Nephron (organoid): ENCODE data around the gene ADPRM.

Source experiments
- H3K27ac Mint-ChIP-seq, 3 experiments: 2 replicates each; pipeline ENCODE4 v1.8.0; 2020; ENCODE audit warnings: mixed read lengths in 3 of 3, mild to moderate bottlenecking in 2 of 3, moderate library complexity in 1 of 3
- H3K27me3 Mint-ChIP-seq: 2 replicates; pipeline ENCODE4 v1.8.0; 2021; ENCODE audit warnings: low read depth, mild to moderate bottlenecking, moderate library complexity, mixed read lengths
- H3K36me3 Mint-ChIP-seq: 2 replicates; pipeline ENCODE4 v1.8.0; 2020; ENCODE audit warnings: low read depth, mixed read lengths
- H3K4me1 Mint-ChIP-seq: 2 replicates; pipeline ENCODE4 v1.8.0; 2020; ENCODE audit warnings: mixed read lengths
- H3K4me3 Mint-ChIP-seq, 3 experiments: 2 replicates each; pipeline ENCODE4 v1.8.0; 2020; ENCODE audit warnings: mild to moderate bottlenecking in 3 of 3, mixed read lengths in 3 of 3, moderate library complexity in 2 of 3
- H3K9me3 Mint-ChIP-seq: 2 replicates; pipeline ENCODE4 v1.8.0; 2020; ENCODE audit warnings: mixed read lengths
- CTCF ChIP-seq, 3 experiments: fragments of 200-600 bp; sonication (generic); IDR thresholded peaks; one replicate each; pipeline ENCODE4 v1.5.0; 2021; ENCODE audit warnings: antibody characterized with exemption in 3 of 3; ENCODE audit not compliant: unreplicated experiment in 3 of 3

The ADPRM gene

GRCh38 chr17:10757647-10758046, 60.3 kb downstream of the ADPRM start:
- peaks cover 31% of the 10 kb centered on the region for H3K27me3 Mint-ChIP-seq
- no peaks in the 10 kb centered on the region for H3K36me3 Mint-ChIP-seq
- no peak overlapping the region for H3K27ac Mint-ChIP-seq
- no peaks in the 10 kb centered on the region for H3K9me3 Mint-ChIP-seq
- H3K4me1 Mint-ChIP-seq, result peaks cover 28% of the 10 kb centered on the region
- no peak overlapping the region for H3K4me3 Mint-ChIP-seq
- no peak for TF ChIP-seq CTCF (IDR thresholded peaks at IDR 0.05; ENCODE audit: unreplicated experiment in 3 of 3)

- Mint-ChIP-seq H3K4me3 (no peak overlapping the region), H3K4me1 (peaks cover 28% of the 10 kb centered on the region)
Observed at GRCh38 chr17:10758062-10758461, 60.7 kb downstream of the ADPRM start.

More at GRCh38 chr17:10758062-10758461, 60.7 kb downstream of the ADPRM start:
- no peaks in the 10 kb centered on the region for H3K36me3 Mint-ChIP-seq
- TF ChIP-seq CTCF (IDR thresholded peaks at IDR 0.05; ENCODE audit: unreplicated experiment in 3 of 3), result no peak
- H3K27ac Mint-ChIP-seq, result no peak overlapping the region
- no peaks in the 10 kb centered on the region for H3K9me3 Mint-ChIP-seq
- peaks cover 31% of the 10 kb centered on the region for H3K27me3 Mint-ChIP-seq
